ENCODE measurements around the gene GULP1.

Gene GULP1

DNA sequence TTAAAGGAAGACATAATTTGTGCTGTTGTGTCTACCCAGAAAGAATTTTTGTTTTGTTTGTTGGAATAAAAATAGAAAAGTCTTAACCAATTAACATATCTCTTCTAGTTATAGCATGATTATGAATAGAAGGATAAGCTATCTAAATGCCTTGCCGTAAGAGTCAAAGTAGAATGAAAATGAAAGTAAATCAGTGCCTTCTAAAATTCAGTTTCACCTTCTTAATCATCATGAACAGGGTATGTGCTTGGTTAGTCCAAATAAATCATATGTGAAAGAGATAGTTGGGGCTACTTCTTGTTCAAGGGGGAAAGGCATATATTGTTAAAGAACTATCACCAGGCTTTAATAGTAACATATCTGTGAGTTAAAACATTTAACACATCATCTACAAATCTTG lies 91.5 kb downstream of the GULP1 start:
- no peak for DNase-seq (ENCODE audit: insufficient read length, low spot score)

DNA sequence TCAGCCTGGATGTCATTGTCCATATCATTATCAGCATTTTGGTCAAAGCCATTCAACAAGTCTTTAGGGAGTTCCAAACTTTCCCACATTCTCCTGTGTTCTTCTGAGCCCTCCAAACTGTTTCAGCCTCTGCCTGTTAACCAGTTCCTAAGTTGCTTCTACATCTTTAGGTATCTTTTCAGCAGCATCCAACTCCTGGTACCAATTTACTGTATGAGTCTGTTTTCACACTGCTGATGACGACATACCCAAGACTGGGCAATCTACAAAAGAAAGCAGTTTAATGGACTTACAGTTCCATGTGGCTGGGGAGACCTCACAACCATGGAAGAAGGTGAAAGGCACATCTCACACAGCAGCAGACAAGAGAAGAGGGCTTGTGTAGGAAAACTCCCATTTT lies 94.2 kb downstream of the GULP1 start:
- TF ChIP-seq, protein P1, sequence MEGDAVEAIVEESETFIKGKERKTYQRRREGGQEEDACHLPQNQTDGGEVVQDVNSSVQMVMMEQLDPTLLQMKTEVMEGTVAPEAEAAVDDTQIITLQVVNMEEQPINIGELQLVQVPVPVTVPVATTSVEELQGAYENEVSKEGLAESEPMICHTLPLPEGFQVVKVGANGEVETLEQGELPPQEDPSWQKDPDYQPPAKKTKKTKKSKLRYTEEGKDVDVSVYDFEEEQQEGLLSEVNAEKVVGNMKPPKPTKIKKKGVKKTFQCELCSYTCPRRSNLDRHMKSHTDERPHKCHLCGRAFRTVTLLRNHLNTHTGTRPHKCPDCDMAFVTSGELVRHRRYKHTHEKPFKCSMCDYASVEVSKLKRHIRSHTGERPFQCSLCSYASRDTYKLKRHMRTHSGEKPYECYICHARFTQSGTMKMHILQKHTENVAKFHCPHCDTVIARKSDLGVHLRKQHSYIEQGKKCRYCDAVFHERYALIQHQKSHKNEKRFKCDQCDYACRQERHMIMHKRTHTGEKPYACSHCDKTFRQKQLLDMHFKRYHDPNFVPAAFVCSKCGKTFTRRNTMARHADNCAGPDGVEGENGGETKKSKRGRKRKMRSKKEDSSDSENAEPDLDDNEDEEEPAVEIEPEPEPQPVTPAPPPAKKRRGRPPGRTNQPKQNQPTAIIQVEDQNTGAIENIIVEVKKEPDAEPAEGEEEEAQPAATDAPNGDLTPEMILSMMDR (IDR thresholded peaks at IDR 0.05; ENCODE audit: insufficient read depth, missing control alignments), result no peak
- DNase-seq (ENCODE audit: insufficient read length, low spot score) (no peak), FAIRE-seq (no peak)

More for the DNA sequence above, 91.5 kb downstream of the GULP1 start:
- TF ChIP-seq, protein P1 (IDR thresholded peaks at IDR 0.05; ENCODE audit: insufficient read depth, missing control alignments), result no peak
- FAIRE-seq, result no peak

DNA sequence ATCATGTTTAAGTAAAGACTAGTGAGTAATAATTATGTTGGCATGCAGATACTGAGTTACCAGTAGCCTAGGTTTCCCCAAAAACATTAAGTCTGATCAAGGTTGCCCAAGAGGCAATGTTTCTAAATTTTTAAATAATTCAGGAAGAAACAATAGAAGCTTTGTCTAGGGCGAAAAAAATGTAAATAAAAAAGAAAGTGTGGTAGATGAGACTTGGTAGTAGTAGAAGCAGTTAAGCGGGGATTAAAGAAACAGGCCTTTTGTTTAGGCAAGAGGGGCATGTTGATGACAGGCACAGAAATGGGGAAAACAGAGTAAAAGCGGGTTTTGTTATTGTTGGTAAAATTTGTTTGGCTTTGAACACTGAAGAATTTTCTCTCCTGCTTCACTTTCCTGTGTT lies 97.2 kb downstream of the GULP1 start:
- TF ChIP-seq, protein P1 (IDR thresholded peaks at IDR 0.05; ENCODE audit: insufficient read depth, missing control alignments), result no peak
- DNase-seq (ENCODE audit: insufficient read length, low spot score) (no peak), FAIRE-seq (no peak)

DNA sequence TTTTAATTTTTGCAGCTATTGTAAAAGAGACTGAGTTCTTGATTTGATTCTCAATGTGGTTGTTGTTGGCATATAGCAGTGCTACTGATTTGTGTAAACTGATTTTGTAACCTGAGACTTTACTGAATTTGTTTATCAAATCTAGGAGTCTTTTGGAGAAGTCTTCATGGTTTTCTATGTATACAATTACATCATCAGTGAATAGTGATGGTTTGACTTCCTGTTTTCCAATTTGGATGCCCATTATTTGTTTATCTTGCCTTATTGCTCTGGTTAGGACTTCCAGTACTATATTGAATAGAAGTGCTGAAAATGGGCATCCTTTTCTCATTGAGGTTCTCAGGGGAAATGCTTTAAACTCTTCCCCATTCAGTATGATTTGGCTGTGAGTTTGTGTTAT lies 99.7 kb downstream of the GULP1 start:
- DNase-seq (ENCODE audit: insufficient read length, low spot score), result no peak
- TF ChIP-seq, protein P1 (IDR thresholded peaks at IDR 0.05; ENCODE audit: insufficient read depth, missing control alignments), result no peak
- FAIRE-seq, result no peak

DNA sequence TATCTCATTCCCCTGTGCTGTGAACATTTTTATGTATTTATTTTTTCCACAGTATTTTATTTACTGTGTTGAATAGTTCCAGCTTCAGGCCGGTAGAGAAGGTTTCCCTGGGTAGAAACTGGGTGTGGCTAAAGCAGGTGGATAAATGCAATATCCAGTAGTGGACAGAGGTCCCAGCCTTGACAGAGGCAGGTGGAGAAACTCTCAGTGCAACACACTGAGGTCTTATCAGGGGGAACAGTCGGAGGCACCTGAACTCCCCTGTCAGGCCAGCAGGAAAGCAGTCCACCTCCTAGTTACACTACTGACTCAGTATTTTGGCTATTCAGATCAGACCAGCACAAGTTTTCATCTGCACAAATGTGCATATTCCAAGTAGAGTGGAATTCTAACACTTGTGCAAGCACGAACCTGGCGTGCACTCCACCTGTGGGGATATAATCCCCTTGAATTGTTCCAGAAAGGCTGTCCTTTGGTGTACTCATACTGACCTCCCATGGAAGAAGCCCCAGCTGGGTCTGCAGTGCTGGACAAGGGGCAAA lies 103.3 kb downstream of the GULP1 start:
- TF ChIP-seq, protein P1 (IDR thresholded peaks at IDR 0.05; ENCODE audit: insufficient read depth, missing control alignments), result no peak
- FAIRE-seq (no peak), DNase-seq (ENCODE audit: insufficient read length, low spot score) (no peak)

DNA sequence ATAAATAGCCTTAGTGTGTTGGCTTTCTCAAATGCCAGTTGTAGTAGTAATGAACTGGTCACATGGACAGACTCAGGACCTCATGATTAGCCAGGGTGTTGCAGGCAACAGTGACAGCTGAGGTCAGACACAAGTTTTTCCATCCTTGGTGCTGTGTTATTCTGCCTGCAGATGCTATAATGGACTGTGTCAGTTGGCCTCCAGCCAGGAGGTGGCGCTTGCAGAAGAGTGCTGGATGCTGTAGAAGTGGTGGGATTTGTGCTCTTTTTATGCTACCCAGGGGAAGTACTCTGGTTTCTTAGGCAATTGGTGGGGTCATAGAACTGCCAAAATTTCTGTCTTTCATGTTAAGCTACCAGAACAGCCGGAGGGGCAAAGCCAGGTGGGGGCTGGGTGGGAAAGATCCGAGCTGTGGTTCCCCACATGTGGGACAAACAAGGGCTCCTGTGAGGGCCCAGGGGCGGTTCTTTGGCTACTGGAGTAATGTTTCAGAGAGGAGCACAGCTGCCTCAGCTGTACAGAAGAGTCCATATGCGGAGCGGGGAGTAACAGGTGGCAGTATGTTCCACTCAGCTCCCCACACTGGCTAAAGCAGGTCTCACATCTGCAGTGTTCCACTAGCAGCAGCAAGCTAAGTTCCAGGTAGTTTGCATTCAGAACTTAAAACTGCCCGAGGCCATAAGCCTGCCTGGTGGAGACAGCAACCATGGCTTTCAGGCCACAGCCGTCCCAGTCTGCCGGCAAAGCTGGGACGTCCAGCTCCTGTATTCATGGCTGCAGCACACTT lies 104.4 kb downstream of the GULP1 start:
- TF ChIP-seq, protein P1 (IDR thresholded peaks at IDR 0.05; ENCODE audit: insufficient read depth, missing control alignments), result no peak
- FAIRE-seq (no peak), DNase-seq (ENCODE audit: insufficient read length, low spot score) (no peak)

DNA sequence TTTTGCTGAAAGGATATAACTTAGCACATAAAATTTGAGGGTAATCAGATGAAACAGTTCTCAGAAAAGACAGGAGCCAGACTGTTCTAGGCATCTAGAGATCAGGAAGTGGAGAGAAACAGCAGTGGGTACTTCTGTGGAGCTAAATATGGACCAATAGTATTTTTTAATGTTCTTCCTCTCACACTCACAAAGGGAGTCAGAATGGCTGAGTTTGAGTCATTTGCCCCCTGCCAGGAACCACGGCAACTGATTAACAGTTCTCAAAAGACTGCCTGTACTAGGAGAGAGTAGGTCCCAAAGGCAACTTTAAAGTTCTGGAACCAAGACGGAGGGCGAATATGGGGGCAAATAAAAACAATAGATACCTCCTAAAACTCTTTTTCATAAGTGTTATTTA lies 107.5 kb downstream of the GULP1 start:
- no peak for FAIRE-seq
- no peak for DNase-seq (ENCODE audit: insufficient read length, low spot score)
- TF ChIP-seq, protein P1 (IDR thresholded peaks at IDR 0.05; ENCODE audit: insufficient read depth, missing control alignments), result no peak

Data from D721Med (cell line).